CD4-positive, alpha-beta T cell treated with Interleukin-17A for 4 hours (primary cell): ENCODE measurements around the gene GMDS.

ENCODE experiments used
- DNase-seq: peaks from one replicate; pipeline ENCODE4 v3.0.0-alpha.2; 2020; ENCODE audit warnings: mixed read lengths

Gene GMDS

GRCh38 chr6:1665214-1665613 is 580.2 kb downstream of the GMDS start:
- DNase-seq: no peak

- DNase-seq: no peak
Observed at GRCh38 chr6:1664329-1664728, 581.1 kb downstream of the GMDS start.

- DNase-seq: no peak
Observed at GRCh38 chr6:1663511-1663910, 581.9 kb downstream of the GMDS start.

DNA sequence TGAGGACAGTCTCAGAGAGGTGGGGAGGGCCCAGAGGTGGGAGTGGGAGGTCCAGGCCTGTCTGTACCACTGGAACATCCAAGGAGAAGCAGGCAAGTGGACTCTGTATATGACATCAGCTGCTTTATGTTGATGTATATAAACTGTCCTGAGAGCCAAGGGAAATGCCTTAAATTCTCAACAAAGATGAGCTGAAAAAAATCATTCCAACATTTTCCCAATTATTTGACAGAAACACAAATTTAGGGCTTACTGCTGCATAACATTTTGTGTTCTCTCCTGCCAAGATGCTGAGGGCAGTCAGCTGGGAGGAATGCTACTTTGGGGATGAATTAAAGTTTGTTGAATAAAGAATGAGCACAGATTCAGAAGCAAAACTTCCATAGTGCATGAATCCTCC is 582.9 kb downstream of the GMDS start:
- no peak for DNase-seq

- no peak for DNase-seq
Observed at GRCh38 chr6:1659816-1660215, 585.6 kb downstream of the GMDS start.

DNA sequence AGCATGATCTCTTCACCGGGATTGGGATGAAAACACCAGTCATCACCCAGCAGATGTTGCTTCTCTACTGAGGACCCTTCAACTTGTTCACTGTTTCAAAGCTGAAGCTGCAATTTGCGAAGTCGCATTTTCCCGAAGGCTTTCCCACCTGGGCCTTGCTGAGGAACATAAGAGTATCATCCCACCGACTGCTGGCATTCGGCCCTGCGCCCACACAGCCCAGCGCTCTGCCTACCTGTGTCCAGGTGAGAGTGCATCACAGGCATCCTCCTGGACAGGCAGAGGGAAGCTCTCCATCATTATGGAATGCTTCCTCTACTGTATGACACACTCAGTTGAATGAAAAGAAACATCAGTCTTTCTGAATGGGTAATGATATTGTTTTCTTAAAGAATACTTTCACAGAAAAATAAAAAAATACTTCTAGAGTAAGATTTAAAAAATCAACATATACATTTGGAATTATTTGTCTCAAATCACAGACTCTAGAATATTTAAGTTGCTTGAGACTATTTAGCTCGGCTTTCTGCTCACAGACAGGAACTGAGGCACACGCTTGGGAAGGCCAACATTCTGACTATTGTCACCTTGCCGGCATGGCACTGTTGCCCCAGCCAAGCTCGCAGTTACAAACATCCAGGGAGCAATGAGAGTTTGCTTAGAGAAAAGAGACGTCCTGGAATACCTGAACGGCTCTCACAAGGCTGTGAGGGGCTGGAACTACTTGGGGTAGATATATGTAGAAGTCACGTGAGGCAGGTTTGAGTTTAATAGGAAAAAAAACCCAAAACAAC is 587.0 kb downstream of the GMDS start:
- DNase-seq: no peak

GRCh38 chr6:1657771-1658165 is 587.6 kb downstream of the GMDS start:
- DNase-seq: no peak

- no peak for DNase-seq
Observed at GRCh38 chr6:1657116-1657770, 588.2 kb downstream of the GMDS start.

- no peak for DNase-seq
Observed at GRCh38 chr6:1654054-1654453, 591.4 kb downstream of the GMDS start.

GRCh38 chr6:1652842-1653241 is 592.6 kb downstream of the GMDS start:
- DNase-seq: no peak

GRCh38 chr6:1651362-1651761 is 594.0 kb downstream of the GMDS start:
- no peak for DNase-seq

- DNase-seq: no peak
Observed at GRCh38 chr6:1645466-1646185, 599.8 kb downstream of the GMDS start.

DNA sequence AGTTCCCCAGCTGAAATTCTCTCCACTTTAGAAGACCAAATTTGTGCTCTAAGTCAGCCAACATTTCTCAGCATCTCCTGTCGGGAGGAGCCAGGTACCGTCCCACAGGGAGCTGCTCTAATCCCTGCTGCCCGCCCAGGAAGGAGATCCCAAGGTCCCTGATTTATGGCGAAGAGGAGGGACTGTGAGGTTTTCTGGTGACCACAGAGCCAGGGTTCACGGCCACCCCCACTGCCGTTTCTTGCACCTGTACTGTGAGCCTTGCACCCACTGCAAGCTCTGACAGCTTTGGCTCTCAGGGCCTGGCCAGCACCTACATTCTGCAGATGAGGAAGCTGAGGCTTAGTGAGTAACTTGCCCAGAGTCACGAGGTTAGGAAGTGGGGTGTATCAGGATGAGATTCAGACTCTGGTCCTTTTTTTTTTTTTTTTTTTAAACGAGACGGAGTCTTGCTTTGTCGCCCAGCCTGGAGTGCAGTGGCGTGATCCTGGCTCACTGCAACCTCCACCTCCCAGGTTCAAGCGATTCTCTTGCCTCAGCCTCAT is 600.8 kb downstream of the GMDS start:
- no peak for DNase-seq

- no peak for DNase-seq
Observed at GRCh38 chr6:1643830-1644445, 601.5 kb downstream of the GMDS start.

- no peak for DNase-seq
Observed at GRCh38 chr6:1643111-1643510, 602.3 kb downstream of the GMDS start.

DNA sequence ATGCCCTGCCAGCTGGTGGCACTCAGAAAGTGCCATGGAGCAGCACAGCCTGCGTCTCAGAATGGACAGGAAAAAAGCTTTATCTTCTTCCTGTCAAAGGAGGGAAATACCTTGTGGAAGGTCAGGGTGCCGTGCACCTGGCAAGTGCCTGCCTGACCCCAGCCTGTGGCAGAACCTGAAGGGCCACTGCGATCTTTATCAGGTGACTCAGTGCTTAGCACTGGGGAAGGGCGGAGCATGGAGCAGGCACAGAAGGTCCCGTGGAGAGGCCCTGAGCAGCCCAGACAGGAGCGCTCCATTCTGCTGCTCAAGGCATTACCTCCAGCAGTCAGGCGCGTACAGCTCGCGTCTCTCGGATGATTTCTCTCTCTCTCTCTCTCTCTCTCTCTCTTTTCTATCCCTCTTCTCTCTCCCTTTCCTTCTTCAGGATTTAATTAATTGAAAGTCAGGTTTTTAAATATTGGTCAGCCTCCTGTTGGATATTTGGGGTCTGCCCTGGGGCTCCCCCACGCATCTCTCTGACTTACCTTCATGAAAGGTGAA is 604.0 kb downstream of the GMDS start:
- no peak for DNase-seq

- no peak for DNase-seq
Observed at GRCh38 chr6:1640476-1640875, 604.9 kb downstream of the GMDS start.

DNA sequence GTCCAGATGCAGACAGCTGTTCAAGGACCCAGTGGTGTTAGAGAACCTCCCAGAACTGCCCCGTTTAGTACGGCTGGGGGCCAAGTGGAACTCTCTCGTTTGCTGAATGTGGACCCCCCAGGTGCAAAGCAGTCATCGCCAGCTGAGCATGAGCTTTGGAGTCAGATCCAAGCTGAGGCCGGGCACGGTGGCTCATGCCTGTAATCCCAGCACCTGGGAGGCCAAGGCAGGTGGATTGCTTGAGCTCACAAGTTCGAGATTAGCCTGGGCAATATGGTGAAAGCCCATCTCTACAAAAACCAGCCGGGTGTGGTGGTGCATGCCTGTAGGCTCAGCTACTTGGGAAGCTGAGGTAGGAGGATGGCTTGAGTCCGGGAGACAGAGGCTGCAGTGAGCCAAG is 606.0 kb downstream of the GMDS start:
- DNase-seq: no peak

DNA sequence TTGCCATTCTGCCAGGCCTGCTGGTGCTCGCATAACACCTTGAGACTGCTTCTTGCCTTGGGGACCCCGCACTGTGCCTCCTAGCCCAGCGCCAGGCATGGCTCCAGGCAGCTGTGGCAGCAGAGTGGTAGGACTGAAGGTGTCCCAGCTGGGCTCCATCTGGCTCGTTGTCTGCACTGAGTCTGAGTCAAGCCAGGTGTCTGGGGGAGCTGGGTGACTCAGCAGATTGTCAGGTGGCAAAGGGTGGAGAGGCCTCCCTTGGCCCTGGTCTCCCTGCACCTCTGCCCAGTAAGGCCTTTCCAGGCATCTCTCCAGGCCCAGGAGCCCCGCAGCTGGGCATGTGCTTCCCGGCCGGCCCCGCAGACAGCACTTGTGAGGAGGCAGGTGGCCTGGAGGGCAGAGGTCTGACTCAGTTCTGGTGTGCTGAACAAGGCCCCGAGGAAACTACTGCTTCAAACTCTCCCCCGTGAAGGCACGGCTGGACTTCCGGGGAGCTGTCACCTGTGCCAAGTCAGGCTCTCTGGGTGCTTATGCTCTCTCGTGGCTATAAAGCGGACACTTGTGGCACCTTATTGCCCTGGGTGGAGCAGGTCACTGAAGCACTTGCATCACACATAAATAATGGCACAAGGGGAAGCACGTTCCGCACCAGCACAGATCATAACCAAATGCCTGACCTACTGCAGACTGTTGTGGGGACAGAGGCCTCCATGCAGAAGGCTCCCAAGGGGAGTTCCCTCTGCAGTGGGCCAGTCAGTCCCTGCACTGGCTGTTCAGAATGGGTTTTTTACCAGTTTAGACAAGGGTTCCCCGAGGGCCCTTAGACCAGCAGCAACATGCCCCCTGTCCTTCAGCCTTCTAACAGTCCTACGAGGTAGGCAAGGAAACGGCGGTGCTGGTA is 608.2 kb downstream of the GMDS start:
- DNase-seq: no peak

DNA sequence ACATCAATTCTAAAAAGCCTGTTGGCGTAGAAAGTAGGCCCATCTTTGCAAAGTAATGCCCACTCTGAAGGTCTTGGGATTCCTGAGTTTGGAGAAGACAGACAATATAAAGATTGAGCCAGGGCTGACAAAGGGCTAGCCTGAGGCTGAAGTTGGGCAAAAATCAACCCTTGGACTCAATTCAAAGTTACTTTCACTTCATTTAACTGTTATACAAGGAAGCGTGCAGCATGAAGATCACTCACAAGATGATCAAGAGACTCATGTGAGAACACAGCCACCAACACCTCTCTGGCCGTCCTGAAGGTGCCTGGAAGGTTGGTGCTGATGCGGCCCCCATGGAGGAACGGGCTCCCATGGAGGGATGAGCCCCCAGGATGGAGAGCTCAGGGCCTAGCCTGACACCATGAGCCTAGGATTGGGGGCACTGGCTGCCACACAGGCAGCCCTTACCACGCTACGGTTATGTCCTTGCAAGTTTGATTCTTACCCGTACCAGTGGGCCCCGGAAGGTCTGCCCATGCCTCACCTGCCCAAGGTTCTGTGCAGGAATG is 609.1 kb downstream of the GMDS start:
- no peak for DNase-seq

GRCh38 chr6:1635305-1636010 is 609.9 kb downstream of the GMDS start:
- DNase-seq: no peak
